B cell (primary cell): ENCODE measurements around the gene LAMA2. TPM values are rescaled to one million over a fixed set of nuclear protein-coding genes. Genes with fewer than 3 reads are reported as not detected.

Source experiments
- ATAC-seq: fragments of 200-7000 bp; cut with Tn5 transposase; one replicate; pipeline ENCODE4 v1.10.0; 2021; ENCODE audit warnings: low read depth, mild to moderate bottlenecking, moderate number of reproducible peaks, moderate library complexity
- CTCF ChIA-PET: fragments of 350-600 bp; sonication (Branson Sonifier 250); formaldehyde crosslinking; loops from one replicate; lab custom pipeline; 2021; ENCODE audit warnings: antibody characterized with exemption, inconsistent platforms; lab: Charles Lee
- POLR2A ChIA-PET: fragments of 350-600 bp; sonication (Branson Sonifier 250); formaldehyde crosslinking; loops from one replicate; lab custom pipeline; 2021; ENCODE audit warnings: antibody characterized with exemption; lab: Charles Lee
- DNase-seq: peaks from one replicate; pipeline ENCODE4 v3.0.0; 2013
- H2AFZ ChIP-seq: 2 replicates; pipeline ENCODE4 v1.6.1; 2012; ENCODE audit warnings: mild to moderate bottlenecking, low read depth, low read length; ENCODE audit not compliant: insufficient read depth, poor library complexity, severe bottlenecking
- H3K27ac ChIP-seq, 2 donors: 1 replicate in 1 of 2; 2 replicates in 1 of 2; pipeline ENCODE4 v1.5.1; 2012 to 2013; ENCODE audit warnings: low read length in 2 of 2, mild to moderate bottlenecking in 2 of 2, moderate library complexity in 1 of 2
- H3K27me3 ChIP-seq, 4 experiments: fragments of 200-600 bp in 1 of 4; sonication (generic) in 1 of 4; replicated peaks in 1 of 4; 1 replicate in 2 of 4; 2 replicates in 2 of 4; pipeline versions ENCODE4 v1.6.1 to v1.7.0; 2013 to 2016; ENCODE audit warnings: low read length in 3 of 4, mild to moderate bottlenecking in 2 of 4, mixed read lengths in 1 of 4, moderate library complexity in 1 of 4; ENCODE audit not compliant: insufficient read depth in 4 of 4, control insufficient read depth in 3 of 4; ENCODE audit errors: control extremely low read depth in 1 of 4
- H3K36me3 ChIP-seq, 2 experiments: replicated peaks in 1 of 2; 1 replicate in 1 of 2; 2 replicates in 1 of 2; pipeline versions ENCODE4 v1.6.1 to v1.7.1; 2013; ENCODE audit warnings: low read length in 1 of 2; ENCODE audit not compliant: insufficient read depth in 2 of 2, control insufficient read depth in 1 of 2; ENCODE audit errors: control extremely low read depth in 1 of 2, extremely low read depth in 1 of 2
- H3K4me1 ChIP-seq, 2 donors: fragments of 200-600 bp in 1 of 2; sonication (generic) in 1 of 2; 1 replicate in 1 of 2; 2 replicates in 1 of 2; pipeline versions ENCODE4 v1.5.1 to v1.6.1; 2013 to 2017; ENCODE audit warnings: low read length in 2 of 2; ENCODE audit not compliant: control insufficient read depth in 2 of 2, insufficient read depth in 2 of 2
- H3K4me2 ChIP-seq: replicated peaks from 2 replicates; pipeline ENCODE3; 2012; ENCODE audit warnings: mild to moderate bottlenecking, low read depth, low read length; ENCODE audit not compliant: poor library complexity, severe bottlenecking
- H3K4me3 ChIP-seq, 5 experiments: fragments of 200-600 bp in 1 of 5; sonication (generic) in 1 of 5; 1 replicate in 3 of 5; 2 replicates in 2 of 5; pipeline versions ENCODE4 v1.5.1 to v1.7.0; 2011 to 2016; ENCODE audit warnings: low read length in 4 of 5, mild to moderate bottlenecking in 4 of 5, low read depth in 2 of 5, control low read depth in 1 of 5, moderate library complexity in 1 of 5; ENCODE audit not compliant: insufficient read depth in 1 of 5; ENCODE audit errors: control extremely low read depth in 1 of 5, extremely low read depth in 1 of 5
- H3K79me2 ChIP-seq: fragments of 200-600 bp; sonication (generic); one replicate; pipeline ENCODE4 v1.6.0; 2016; ENCODE audit warnings: low read length; ENCODE audit not compliant: control insufficient read depth, insufficient read depth
- H3K9ac ChIP-seq: fragments of 200-600 bp; sonication (generic); 2 replicates; pipeline ENCODE4 v1.6.1; 2017; ENCODE audit warnings: mild to moderate bottlenecking, low read length, moderate library complexity
- H3K9me3 ChIP-seq, 3 donors: one replicate each; pipeline versions ENCODE4 v1.6.1 to v1.7.1; 2013; ENCODE audit warnings: low read length in 2 of 3; ENCODE audit not compliant: control insufficient read depth in 2 of 3, insufficient read depth in 1 of 3; ENCODE audit errors: control extremely low read depth in 1 of 3
- H4K20me1 ChIP-seq: 2 replicates; pipeline ENCODE4 v1.6.0; 2012; ENCODE audit warnings: mild to moderate bottlenecking, low read length; ENCODE audit not compliant: insufficient read depth, control insufficient read depth, poor library complexity, severe bottlenecking
- H3K27ac Mint-ChIP-seq: one replicate; pipeline ENCODE4 v1.8.0; 2021; ENCODE audit warnings: mixed read lengths
- H3K27me3 Mint-ChIP-seq: one replicate; pipeline ENCODE4 v1.8.0; 2021; ENCODE audit warnings: mixed read lengths
- H3K4me1 Mint-ChIP-seq: one replicate; pipeline ENCODE4 v1.8.0; 2021; ENCODE audit warnings: mixed read lengths
- H3K4me3 Mint-ChIP-seq: one replicate; pipeline ENCODE4 v1.8.0; 2021; ENCODE audit warnings: mixed read lengths
- H3K9me3 Mint-ChIP-seq: one replicate; pipeline ENCODE4 v1.8.0; 2022; ENCODE audit warnings: mixed read lengths; ENCODE audit not compliant: insufficient read depth
- EZH2 ChIP-seq: IDR thresholded peaks from 2 replicates; pipeline ENCODE4 v1.6.1; 2012; ENCODE audit warnings: borderline replicate concordance, low read depth, mild to moderate bottlenecking, moderate library complexity, low read length; ENCODE audit not compliant: insufficient read depth, poor library complexity, severe bottlenecking
- WGBS: methylation state at CpG from one replicate; pipeline ENCODE4 v1.1.5; 2013; ENCODE audit warnings: missing lambda C conversion rate; ENCODE audit not compliant: insufficient coverage; 5-methylcytosine and 5-hydroxymethylcytosine counted together
- intact Hi-C: fragments of 100-400 bp; cut with micrococcal nuclease; formaldehyde crosslinking; loops from one replicate; pipeline ENCODE4 v1.10.0; 2022
- polyA plus RNA-seq: library from polyadenylated mRNA; depleted of rRNA; stranded (reverse); fragments of >200 nt; gene quantifications from 2 replicates; pipeline ENCODE4 v1.2.3, GENCODE V29; 2012
- total RNA-seq, 2 donors: library from RNA; stranded (reverse); fragments of 120-200 nt in 1 of 2; gene quantifications; 1 replicate in 1 of 2; 2 replicates in 1 of 2; pipeline versions ENCODE4 v1.2.3 to v1.2.4, GENCODE V29; 2013 to 2022
- TF ChIP-seq, protein P1 (sequence below): fragments of 200-600 bp; IDR thresholded peaks from one replicate; pipeline ENCODE4 v1.8.0; 2022; ENCODE audit warnings: antibody characterized with exemption, mild to moderate bottlenecking

The LAMA2 gene
- total and polyA plus RNA-seq, 2 donors (not counting 1 experiment from before 2014, with no cell fraction given), result 0.16 TPM; not detected in 1

DNA sequence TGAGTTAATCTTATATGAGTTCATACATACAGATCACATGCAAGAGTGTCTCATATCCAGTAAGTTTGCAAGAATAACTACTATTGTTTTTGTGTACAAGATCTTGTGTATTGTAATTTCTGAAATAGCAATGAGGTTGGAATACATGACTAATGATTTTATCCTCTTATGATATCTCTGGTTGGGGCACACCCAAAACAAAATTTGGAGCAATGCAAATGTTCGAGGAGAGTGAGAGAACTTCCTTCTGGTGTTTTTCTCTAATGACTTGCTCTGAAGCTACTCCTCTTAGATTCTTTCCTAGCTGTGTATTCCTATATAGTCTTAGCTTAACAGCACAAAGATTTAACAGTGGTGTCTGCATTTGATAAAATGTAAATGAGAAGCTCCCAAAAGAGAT, 252.5 kb downstream of the LAMA2 start:
- DNase-seq, result no peak
- Histone ChIP-seq H4K20me1 (no peaks in the 10 kb centered on the region), H3K9me3 (no peaks in the 10 kb centered on the region), H3K27me3 (no peaks in the 10 kb centered on the region), H3K4me3 (no peak overlapping the region), H2AFZ (no peak overlapping the region), H3K36me3 (no peaks in the 10 kb centered on the region), H3K79me2 (no peaks in the 10 kb centered on the region), H3K4me1 (no peaks in the 10 kb centered on the region), H3K27ac (no peak overlapping the region), H3K9ac (no peak overlapping the region), H3K4me2 (no peak overlapping the region)
- Mint-ChIP-seq H3K4me1 (no peaks in the 10 kb centered on the region), H3K9me3 (no peaks in the 10 kb centered on the region), H3K27me3 (no peaks in the 10 kb centered on the region), H3K4me3 (no peak overlapping the region), H3K27ac (no peak overlapping the region)
- ChIA-PET CTCF (interaction anchor here (1.0 kb wide), 1 partner anchor 117 kb away, joined by 3 read pairs; no protein-coding TSS in a partner anchor), POLR2A (no interaction called here)
- intact Hi-C loops, result no loop called here
- TF ChIP-seq, protein P1, sequence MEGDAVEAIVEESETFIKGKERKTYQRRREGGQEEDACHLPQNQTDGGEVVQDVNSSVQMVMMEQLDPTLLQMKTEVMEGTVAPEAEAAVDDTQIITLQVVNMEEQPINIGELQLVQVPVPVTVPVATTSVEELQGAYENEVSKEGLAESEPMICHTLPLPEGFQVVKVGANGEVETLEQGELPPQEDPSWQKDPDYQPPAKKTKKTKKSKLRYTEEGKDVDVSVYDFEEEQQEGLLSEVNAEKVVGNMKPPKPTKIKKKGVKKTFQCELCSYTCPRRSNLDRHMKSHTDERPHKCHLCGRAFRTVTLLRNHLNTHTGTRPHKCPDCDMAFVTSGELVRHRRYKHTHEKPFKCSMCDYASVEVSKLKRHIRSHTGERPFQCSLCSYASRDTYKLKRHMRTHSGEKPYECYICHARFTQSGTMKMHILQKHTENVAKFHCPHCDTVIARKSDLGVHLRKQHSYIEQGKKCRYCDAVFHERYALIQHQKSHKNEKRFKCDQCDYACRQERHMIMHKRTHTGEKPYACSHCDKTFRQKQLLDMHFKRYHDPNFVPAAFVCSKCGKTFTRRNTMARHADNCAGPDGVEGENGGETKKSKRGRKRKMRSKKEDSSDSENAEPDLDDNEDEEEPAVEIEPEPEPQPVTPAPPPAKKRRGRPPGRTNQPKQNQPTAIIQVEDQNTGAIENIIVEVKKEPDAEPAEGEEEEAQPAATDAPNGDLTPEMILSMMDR, result no peak
- TF ChIP-seq EZH2, result no peak
- no peak for ATAC-seq
- no CpG with 5 or more reads among the region's 1 CpG for WGBS

DNA sequence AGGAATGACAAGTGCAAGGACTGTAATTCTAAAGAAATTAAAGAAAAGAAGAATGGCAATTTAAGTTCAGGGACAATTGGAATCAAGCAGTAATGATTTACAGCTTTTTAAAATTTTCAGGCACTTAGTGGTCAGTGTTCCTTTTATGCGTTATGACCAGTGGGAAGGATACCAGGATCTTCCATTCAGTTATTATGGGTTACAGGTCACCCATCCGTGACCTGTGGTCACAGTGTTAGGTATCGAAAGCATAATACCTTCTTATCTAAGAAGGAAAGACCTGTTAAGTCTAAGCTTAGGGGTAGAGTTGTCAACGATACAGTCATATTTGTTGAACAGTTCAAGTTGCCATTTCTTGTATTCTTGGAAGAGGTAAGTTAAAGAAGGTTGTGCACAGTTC, 253.8 kb downstream of the LAMA2 start:
- POLR2A ChIA-PET, result no interaction called here
- H3K4me2 ChIP-seq, result no peak overlapping the region
- H3K79me2 ChIP-seq, result no peaks in the 10 kb centered on the region
- no peak overlapping the region for H3K27ac ChIP-seq
- no peak overlapping the region for H3K4me3 ChIP-seq
- no peak overlapping the region for H3K9ac ChIP-seq
- no peaks in the 10 kb centered on the region for H4K20me1 ChIP-seq
- Mint-ChIP-seq H3K27ac (no peak overlapping the region), H3K9me3 (no peaks in the 10 kb centered on the region), H3K27me3 (no peaks in the 10 kb centered on the region), H3K4me1 (no peaks in the 10 kb centered on the region), H3K4me3 (no peak overlapping the region)
- intact Hi-C loops, result no loop called here
- CTCF ChIA-PET, result interaction anchor here (0.6 to 1.6 kb wide), 2 partner anchors 15 to 61 kb away, joined by 3 read pairs; no protein-coding TSS in a partner anchor
- no peak for ATAC-seq
- H3K36me3 ChIP-seq, result no peaks in the 10 kb centered on the region
- no peaks in the 10 kb centered on the region for H3K4me1 ChIP-seq
- no peaks in the 10 kb centered on the region for H3K9me3 ChIP-seq
- TF ChIP-seq, protein P1, result no peak
- TF ChIP-seq EZH2, result no peak
- no peaks in the 10 kb centered on the region for H3K27me3 ChIP-seq
- H2AFZ ChIP-seq, result no peak overlapping the region
- DNase-seq, result no peak
- 100% methylated on average over 1 of the region's 4 CpGs for WGBS
